ENCODE results near the gene MRPL45.
"Not testable (repeated sequence)": the region's sequence is repeated elsewhere in the genome, so short reads cannot be mapped to it uniquely, and the experiment has no call there.

DNA sequence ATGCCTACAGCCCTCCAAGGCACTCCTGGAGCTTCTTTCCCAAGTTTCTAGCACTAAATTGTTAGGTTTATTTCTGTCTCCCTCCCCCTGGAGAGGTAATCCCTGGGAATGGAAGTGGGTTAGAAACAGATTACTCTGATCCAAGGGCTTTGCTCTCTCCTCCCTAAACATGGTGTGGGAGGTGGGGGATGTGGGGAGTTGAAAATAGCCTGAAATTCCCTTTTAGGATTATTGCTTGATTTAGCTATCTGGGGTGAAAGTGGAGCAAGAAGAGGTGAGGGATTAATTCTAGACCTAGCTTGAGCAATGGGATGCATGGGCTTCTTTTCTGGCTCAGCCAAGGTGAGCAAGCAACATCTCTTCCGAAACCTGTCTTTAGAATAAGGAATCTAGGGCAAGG is 7.2 kb upstream of the MRPL45 start:
- TF ChIP-seq, protein P1, sequence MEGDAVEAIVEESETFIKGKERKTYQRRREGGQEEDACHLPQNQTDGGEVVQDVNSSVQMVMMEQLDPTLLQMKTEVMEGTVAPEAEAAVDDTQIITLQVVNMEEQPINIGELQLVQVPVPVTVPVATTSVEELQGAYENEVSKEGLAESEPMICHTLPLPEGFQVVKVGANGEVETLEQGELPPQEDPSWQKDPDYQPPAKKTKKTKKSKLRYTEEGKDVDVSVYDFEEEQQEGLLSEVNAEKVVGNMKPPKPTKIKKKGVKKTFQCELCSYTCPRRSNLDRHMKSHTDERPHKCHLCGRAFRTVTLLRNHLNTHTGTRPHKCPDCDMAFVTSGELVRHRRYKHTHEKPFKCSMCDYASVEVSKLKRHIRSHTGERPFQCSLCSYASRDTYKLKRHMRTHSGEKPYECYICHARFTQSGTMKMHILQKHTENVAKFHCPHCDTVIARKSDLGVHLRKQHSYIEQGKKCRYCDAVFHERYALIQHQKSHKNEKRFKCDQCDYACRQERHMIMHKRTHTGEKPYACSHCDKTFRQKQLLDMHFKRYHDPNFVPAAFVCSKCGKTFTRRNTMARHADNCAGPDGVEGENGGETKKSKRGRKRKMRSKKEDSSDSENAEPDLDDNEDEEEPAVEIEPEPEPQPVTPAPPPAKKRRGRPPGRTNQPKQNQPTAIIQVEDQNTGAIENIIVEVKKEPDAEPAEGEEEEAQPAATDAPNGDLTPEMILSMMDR (IDR thresholded peaks at IDR 0.05) = not testable (repeated sequence)
- not testable (repeated sequence) for TF ChIP-seq POLR2A (IDR thresholded peaks at IDR 0.05)

Data from uterus (tissue), 2 donors.